Spinal cord (tissue), 10 donors: ENCODE data around the gene CEACAM19. TPM values are rescaled to one million over a fixed set of nuclear protein-coding genes. Genes with fewer than 3 reads are reported as not detected.

Experiments used
- DNase-seq, 6 donors: peaks; one replicate each; pipeline versions ENCODE4 v3.0.0 to v3.0.0-alpha.2; 2013 to 2015; ENCODE audit warnings: low spot score in 6 of 6, low read depth in 4 of 6
- H3K27ac ChIP-seq: one replicate; pipeline ENCODE4 v1.5.1; 2013; ENCODE audit warnings: low read depth, low read length, control low read depth
- H3K27me3 ChIP-seq: one replicate; pipeline ENCODE4 v1.6.1; 2013; ENCODE audit warnings: low read length; ENCODE audit not compliant: control insufficient read depth, insufficient read depth
- H3K36me3 ChIP-seq: one replicate; pipeline ENCODE4 v1.6.1; 2013; ENCODE audit warnings: low read length; ENCODE audit not compliant: control insufficient read depth, insufficient read depth
- H3K4me1 ChIP-seq: one replicate; pipeline ENCODE4 v1.6.1; 2013; ENCODE audit warnings: low read length; ENCODE audit not compliant: control insufficient read depth, insufficient read depth
- H3K4me3 ChIP-seq: one replicate; pipeline ENCODE4 v1.5.1; 2013; ENCODE audit warnings: low read depth, low read length, control low read depth
- H3K9me3 ChIP-seq: one replicate; pipeline ENCODE4 v1.6.1; 2013; ENCODE audit warnings: low read length; ENCODE audit not compliant: control insufficient read depth, insufficient read depth
- WGBS: methylation state at CpG from one replicate; pipeline ENCODE4 v1.1.5; 2013; ENCODE audit warnings: missing lambda C conversion rate; ENCODE audit not compliant: insufficient coverage; 5-methylcytosine and 5-hydroxymethylcytosine counted together
- polyA plus RNA-seq, 2 donors: library from polyadenylated mRNA; unstranded; fragments of 120-200 nt; gene quantifications; one replicate each; pipeline ENCODE4 v1.2.1, GENCODE V29; 2013; ENCODE audit not compliant: insufficient read length in 2 of 2
- total RNA-seq, 2 donors: library from RNA; depleted of rRNA in 1 of 2; stranded (reverse); fragments of 120-200 nt in 1 of 2; fragments of >200 nt in 1 of 2; gene quantifications; one replicate each; pipeline versions ENCODE4 v1.2.3 to v1.2.4, GENCODE V29; 2013 to 2014
- donor health status: healthy.

Gene CEACAM19
- total and polyA plus RNA-seq, 4 donors, result 0.79 to 21.5 (median 7.0) TPM

DNA sequence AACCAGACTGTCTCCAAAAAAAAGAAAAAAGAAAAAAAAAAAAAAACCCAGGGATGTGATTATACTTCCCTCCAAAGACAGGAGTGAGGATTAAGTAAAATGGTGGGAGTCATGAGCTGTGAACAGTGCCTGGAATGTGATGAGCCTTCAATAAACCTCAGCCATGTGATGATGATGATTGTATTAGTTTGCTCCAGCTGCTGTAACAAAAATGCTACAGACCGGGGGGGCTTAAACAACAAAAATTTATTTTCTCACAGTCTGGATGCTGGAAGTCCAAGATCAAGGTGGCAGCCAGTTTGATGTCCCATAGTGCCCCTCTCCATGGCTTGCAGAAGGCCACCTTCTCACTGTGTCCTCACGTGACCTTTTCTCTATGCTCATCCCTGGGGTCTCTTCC, 36.5 kb upstream of the CEACAM19 start:
- WGBS, result no CpG with 5 or more reads among the region's 2 CpGs
- Histone ChIP-seq H3K36me3 (no peaks in the 10 kb centered on the region), H3K4me3 (no peak overlapping the region), H3K9me3 (no peaks in the 10 kb centered on the region), H3K27me3 (no peaks in the 10 kb centered on the region), H3K4me1 (peaks cover 6% of the 10 kb centered on the region), H3K27ac (no peak overlapping the region)
- no peak for DNase-seq

DNA sequence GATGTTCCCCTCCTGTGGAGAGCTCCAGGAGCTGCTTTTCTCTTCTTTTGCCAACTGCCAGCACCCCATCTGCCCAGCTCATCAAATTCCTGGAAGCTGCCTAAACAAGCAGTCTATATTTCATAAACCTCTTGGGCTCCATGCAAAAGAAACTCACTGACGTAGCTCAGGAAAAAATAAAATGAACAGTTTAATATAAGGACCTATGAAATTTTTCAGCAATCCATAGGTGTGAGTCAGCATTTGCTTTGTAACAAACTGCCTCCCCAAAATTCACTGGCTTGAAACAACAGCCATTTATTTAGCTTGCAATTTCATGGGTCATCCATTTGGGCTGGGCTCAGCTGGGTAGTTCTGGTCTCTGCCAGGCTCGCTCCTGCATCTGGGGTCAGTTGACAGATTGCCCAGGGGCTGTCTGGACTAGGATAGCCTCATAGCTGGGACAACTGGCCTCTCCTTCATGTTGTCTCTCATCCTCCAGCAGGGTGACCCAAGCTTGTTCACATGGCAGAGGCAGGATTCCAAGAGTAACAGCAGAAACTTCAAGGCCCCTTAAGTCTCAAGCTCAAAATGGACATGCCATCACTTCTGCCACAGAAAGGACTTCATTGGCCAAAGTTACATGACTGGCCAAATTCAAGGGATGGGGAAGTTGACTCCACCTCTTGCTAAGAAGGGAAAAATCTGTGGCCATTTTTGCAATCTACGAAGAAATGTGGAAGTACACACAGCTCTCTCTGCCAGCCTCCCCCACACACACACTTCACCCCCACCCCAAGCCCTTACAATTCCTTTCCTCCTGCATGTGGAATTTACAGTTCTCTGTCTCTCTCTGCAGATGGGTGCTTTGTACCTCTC, 35.5 kb upstream of the CEACAM19 start:
- no peak overlapping the region for H3K4me3 ChIP-seq
- DNase-seq, result peak in 2 of 6 donors; percentile 36 to 68
- WGBS, result 27% methylated on average over 1 of the region's 3 CpGs
- peaks cover 6% of the 10 kb centered on the region for H3K4me1 ChIP-seq
- H3K9me3 ChIP-seq, result no peaks in the 10 kb centered on the region
- no peaks in the 10 kb centered on the region for H3K27me3 ChIP-seq
- no peak overlapping the region for H3K27ac ChIP-seq
- H3K36me3 ChIP-seq, result no peaks in the 10 kb centered on the region

DNA sequence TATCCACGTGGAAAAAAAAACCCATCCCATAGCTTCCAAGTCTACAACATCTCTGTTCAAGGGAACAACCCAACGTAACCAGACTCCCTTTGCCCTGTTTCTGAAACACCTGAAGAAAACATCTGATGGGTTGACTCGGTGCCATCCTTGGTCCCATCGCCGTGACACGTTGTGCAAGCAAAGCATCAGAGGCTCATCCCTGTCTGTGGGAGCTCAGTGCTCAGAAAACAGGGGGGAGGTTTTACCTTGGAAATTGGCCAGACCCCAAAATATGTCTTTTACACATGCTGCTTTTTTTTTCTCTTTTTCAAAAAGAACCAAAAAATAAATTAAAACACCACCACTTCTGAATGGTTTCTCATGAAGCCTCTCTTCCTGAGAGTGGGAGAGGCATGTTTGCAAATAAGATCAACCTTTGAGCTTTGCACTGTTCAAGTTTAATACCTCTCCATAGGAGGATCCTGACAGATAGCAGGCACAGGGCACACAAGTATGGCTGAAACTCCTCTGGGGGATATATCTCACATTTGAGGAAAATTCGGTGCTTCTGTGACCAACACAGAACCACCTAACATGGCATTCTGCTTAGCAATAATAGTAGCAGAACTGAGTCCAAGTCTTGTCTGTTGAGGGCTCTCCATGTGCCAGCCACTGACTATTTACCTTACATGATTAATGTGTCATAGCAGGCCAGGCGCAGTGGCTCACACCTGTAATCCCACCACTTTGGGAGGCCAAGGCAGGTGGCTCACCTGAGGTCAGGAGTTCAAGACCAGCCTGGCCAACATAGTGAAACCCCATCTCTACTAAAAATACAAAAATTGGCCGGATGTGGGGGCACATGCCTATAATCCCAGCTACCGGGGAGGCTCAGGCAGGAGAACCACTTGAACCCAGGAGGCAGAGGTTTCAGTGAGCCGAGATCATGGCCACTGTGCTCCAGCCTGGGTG, 34.6 kb upstream of the CEACAM19 start:
- 81% methylated on average over 7 of the region's 11 CpGs for WGBS
- H3K4me3 ChIP-seq, result no peak overlapping the region
- no peak overlapping the region for H3K27ac ChIP-seq
- DNase-seq, result no peak
- peaks cover 6% of the 10 kb centered on the region for H3K4me1 ChIP-seq
- H3K9me3 ChIP-seq, result no peaks in the 10 kb centered on the region
- no peaks in the 10 kb centered on the region for H3K36me3 ChIP-seq
- no peaks in the 10 kb centered on the region for H3K27me3 ChIP-seq

DNA sequence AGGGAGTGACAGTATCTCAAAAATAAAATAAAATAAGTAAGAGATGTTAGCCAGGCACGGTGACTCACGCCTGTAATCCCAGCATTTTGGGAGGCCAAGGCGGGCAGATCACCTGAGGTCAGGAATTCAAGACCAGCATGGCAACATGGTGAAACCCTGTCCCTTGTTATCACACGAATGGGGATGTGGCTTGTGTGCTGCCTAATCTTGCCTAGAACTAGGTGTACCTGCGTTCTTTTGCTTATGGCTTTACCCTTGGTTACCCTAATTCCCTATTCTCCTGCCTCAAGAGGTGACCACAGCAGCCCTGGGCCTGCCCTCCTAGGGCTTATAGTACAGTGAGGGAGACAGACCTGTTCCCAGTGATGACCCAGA, 33.9 kb upstream of the CEACAM19 start:
- Histone ChIP-seq H3K4me1 (peaks cover 6% of the 10 kb centered on the region), H3K9me3 (no peaks in the 10 kb centered on the region), H3K27ac (no peak overlapping the region), H3K4me3 (no peak overlapping the region), H3K36me3 (no peaks in the 10 kb centered on the region), H3K27me3 (no peaks in the 10 kb centered on the region)
- 86% methylated on average over 3 of the region's 5 CpGs for WGBS
- no peak for DNase-seq

DNA sequence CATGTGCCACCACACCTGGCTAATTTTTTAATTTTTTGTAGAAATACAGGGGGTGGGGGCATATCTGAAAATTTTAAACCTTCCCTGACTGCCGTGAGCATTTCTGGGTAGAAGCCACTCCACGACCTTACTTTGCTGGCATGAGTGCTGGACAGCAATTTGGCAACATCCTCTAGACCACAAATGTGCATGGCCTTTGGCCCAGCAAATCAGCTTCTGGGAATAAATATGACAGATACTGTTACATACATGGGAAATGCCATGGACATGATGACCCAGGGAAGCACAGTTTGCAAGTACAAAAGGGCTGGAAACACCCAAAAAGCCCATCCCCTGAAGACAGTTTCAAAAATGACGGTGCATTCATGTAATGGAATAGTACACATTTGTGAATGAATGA, 30.8 kb upstream of the CEACAM19 start:
- H3K4me3 ChIP-seq, result no peak overlapping the region
- DNase-seq, result no peak
- H3K36me3 ChIP-seq, result no peaks in the 10 kb centered on the region
- H3K27ac ChIP-seq, result no peak overlapping the region
- no peaks in the 10 kb centered on the region for H3K27me3 ChIP-seq
- H3K9me3 ChIP-seq, result no peaks in the 10 kb centered on the region
- peaks cover 6% of the 10 kb centered on the region for H3K4me1 ChIP-seq
- WGBS, result no CpG with 5 or more reads among the region's 3 CpGs

DNA sequence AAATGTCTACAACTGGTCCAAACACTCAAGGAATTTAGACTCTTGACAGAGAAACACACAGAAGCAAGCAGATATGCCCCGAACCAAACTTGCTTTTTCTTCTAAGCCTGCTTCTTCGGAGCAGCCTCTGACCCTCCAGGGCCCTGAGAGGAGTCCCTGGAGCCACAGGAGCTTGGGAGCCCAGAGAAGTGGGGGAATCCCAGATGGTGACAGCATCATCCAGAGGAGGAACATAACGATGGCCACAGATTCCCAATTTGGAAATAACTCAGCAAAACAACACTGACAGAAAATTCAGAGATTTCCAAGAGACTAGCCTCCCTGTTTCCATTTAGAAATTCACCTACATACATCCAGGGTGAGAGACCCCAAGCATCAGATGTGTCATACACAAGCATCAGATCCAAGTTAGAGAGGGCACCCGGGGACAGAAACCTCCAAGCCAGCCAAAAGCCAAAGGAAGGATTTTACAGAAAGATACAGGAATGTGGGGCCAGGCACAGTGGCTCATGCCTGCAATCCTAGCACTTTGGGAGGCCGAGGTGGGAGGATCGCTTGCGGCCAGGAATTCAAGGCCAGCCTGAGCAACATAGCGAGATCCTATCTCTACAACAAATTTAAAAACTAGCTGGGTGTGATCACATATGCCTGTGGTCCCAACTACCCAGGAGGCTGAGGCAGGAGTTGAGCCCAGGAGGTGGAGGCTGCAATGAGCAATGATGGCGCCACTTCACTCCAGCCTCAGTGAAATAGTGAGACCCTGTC, 29.6 kb upstream of the CEACAM19 start:
- no peak for DNase-seq
- 91% methylated on average over 6 of the region's 9 CpGs for WGBS
- no peaks in the 10 kb centered on the region for H3K36me3 ChIP-seq
- H3K4me3 ChIP-seq, result no peak overlapping the region
- H3K9me3 ChIP-seq, result no peaks in the 10 kb centered on the region
- peaks cover 6% of the 10 kb centered on the region for H3K4me1 ChIP-seq
- no peak overlapping the region for H3K27ac ChIP-seq
- H3K27me3 ChIP-seq, result no peaks in the 10 kb centered on the region

DNA sequence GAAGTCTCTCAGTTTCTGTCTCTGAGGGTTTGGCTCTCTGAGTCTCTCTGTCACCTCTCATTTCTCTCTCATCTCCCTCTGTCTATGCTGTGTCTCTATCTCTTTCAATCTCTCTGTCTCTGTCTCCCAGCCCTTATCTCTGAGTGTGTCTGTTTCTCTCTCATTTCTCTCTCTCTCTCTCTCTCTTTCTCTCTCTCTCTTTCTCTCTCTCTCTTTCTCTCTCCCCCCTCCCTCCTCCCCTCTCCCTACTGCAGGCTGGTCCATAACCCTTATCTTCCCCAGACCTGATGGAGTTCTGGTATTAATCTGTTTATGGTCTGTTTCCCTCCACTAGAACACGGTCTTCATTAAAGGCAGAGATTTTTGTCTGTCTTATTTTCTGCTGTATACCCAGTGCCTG, 28.9 kb upstream of the CEACAM19 start:
- H3K4me1 ChIP-seq, result peaks cover 6% of the 10 kb centered on the region
- H3K36me3 ChIP-seq, result peaks cover 5% of the 10 kb centered on the region
- no peaks in the 10 kb centered on the region for H3K27me3 ChIP-seq
- no peak overlapping the region for H3K27ac ChIP-seq
- H3K9me3 ChIP-seq, result no peaks in the 10 kb centered on the region
- no peak for DNase-seq
- no peak overlapping the region for H3K4me3 ChIP-seq
- no CpG with 5 or more reads among the region's 1 CpG for WGBS

DNA sequence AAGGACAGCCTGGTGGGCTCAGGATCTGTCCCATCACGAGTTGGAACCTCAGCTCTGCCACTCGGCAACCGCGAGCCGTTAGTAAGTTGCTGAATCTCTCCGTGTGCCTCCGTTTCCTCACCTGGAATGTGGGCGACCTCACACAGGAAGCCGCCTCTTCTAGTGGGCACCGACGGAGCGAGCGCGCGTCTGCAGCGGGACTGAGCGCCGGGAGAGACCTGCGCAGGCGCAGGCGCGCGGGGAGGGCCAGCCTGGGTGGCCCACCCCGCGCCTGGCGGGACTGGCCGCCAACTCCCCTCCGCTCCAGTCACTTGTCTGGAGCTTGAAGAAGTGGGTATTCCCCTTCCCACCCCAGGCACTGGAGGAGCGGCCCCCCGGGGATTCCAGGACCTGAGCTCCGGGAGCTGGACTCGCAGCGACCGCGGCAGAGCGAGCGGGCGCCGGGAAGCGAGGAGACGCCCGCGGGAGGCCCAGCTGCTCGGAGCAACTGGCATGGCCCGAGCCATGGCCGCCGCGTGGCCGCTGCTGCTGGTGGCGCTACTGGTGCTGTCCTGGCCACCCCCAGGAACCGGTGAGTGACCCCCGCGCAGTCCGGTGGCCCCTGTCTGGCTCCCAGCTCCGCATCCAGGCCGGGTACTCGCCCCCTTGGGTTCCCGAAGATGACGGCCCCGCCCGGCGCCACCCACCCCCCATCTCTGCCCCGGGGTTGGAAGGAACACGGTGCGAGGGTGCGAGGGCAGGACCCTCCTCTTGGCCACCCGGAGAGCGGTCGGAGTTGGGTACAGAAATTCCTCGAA, 27.5 kb upstream of the CEACAM19 start, which contains the start of gene PVR:
Gene PVR (plus strand): TSS at position 306 of the 797 bp plus-strand sequence. CDS start 187 bp downstream, at position 493.
- DNase-seq, result peak; percentile 31 to 87 (median 48)
- Histone ChIP-seq H3K27me3 (no peaks in the 10 kb centered on the region), H3K4me3 (peak within 1 kb of the TSS; percentile 62), H3K36me3 (peaks cover 12% of the 10 kb centered on the region), H3K27ac (no peak within 1 kb of the TSS), H3K4me1 (peaks cover 6% of the 10 kb centered on the region), H3K9me3 (no peaks in the 10 kb centered on the region)
- under 1% methylated on average over 70 of the region's 70 CpGs for WGBS
